GM21360 (cell line): ENCODE results near the gene SESTD1.
"Not testable (repeated sequence)": the region's sequence is repeated elsewhere in the genome, so short reads cannot be mapped to it uniquely, and the experiment has no call there.

Experiments
- ATAC-seq: cut with Tn5 transposase; IDR thresholded peaks from one replicate; pipeline ENCODE4 v1.9.1; 2021; ENCODE audit warnings: mild to moderate bottlenecking, moderate library complexity; ENCODE audit not compliant: unreplicated experiment

The SESTD1 gene

GRCh38 chr2:179239838-179240237 is 24.8 kb downstream of the SESTD1 start:
- no peak for ATAC-seq

- peak; percentile 65 for ATAC-seq
Measured at GRCh38 chr2:179239195-179239594, 25.4 kb downstream of the SESTD1 start.

DNA sequence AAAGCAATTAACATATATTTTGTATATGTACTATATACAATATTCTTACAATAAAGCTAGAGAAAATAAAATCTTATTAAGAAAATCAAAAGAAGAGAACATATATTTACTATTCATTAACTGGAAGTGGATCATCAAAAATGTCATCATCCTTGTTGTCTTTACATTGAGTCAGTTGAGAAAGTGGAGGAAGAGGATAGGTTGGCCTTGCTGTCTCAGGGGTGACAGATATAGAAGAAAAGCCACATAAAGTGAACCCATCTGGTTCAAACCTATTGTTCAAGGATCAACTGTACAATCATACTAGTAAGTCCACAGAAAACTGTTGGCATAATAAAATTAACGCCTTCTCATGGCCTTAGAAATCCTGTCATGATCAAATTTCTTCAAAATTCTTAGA is 26.6 kb downstream of the SESTD1 start:
- ATAC-seq, result no peak

DNA sequence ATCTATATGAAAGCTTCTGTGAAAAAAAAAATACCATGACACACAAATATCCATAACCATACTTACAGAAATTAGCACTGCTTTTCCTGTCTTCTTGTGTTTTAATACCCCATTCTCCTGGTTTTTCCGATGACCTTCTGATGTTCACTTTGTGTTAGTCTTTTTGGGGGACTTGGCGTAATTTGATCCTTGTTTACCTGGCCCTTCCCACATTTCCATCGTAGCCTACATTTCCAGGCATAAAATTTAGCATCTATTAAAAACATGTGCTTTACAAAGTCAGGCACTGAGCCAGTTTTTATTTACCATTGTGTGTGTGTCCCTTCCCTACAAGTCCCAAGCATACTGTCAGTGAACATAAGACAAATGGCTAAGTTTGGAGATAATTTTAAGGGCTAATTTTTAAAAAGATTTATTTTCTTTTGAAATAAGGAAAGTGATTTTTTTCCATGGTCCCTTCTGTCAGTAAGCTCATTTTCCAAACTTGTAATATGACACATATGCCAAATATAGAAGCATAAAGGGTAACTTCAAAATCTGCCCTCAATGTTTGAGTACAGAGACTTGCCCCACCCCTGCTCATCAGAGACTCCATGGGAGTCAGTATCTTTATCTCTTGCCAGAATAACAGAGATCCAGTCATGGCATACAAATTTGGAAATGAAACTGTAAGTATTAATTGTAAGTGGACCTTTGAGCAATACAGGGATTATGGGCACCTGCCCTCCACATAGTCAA is 27.3 kb downstream of the SESTD1 start:
- no peak for ATAC-seq

- ATAC-seq, result no peak
Measured at GRCh38 chr2:179235463-179236108, 29.0 kb downstream of the SESTD1 start.

- no peak for ATAC-seq
Measured at GRCh38 chr2:179234658-179235240, 29.9 kb downstream of the SESTD1 start.

DNA sequence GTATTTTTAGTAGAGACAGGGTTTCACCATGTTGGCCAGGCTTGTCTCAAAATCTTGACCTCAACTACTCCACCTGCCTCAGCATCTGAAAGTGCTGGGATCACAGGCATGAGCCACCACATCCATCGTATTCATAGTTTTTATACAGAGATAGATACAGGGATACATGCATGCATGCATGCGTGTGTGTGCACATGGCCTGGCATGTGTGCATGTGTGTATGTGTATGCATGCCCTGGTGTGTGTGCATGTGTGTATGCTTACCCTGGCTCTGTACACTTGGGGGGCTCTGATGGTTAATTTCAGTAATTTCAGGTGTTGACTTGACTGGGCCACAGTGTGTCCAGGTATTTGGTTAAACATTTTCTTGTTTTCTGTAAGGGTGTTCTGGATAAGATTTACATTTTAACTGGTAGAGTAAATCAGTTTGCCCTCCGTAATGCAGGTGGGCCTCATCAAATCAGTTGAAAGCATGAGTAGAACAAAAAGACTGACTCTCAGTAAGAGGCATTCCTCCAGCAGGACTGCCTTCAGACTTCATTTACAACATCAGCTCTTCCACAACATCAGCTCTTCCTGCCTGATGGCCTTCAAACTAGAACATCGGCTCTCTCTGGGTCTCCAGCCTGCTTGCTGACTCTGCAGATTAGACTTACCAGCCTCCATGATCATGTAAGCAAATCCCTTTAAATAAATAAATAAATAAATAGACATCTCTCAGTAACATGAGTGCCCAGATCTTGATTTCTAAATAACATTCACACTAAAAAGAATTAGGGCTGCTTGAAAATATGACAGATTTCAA is 30.8 kb downstream of the SESTD1 start:
- ATAC-seq, result no peak

- no peak for ATAC-seq
Measured at GRCh38 chr2:179233083-179233490, 31.5 kb downstream of the SESTD1 start.

GRCh38 chr2:179226961-179227259 is 37.7 kb downstream of the SESTD1 start:
- ATAC-seq, result no peak

DNA sequence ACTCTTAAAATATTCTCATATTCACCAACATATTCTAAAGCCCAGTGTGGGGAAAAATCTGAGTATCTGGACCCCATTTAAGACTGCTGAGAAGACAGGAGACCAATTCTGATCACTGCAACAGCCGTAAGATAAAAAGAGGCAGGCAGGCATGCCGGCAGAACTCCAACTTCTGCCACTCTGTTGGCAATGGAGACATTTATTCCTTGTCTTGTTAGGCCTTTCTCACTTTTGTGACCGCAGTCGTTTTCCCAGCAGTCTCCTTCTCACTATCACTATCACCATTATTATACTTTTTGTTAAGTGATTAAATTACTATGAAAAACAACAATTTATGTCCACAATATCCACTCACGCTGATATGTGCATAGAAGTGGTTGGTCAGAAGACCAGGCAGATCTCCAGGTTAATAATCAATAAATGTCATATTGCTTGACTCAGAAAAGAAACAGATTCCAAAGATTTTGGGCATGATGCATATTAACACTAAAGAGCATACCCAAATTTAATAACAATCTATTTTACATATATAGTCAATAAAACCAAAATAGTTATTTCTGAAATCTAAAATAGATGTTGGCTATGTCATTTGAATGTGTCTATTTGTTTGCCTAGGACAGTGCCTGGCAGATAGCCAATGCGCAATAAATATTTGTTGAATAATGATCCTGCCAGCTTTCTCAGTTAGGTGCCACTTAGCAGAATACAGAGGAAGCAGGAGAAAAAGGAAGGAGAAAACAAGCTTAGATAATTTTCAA is 38.2 kb downstream of the SESTD1 start:
- ATAC-seq, result no peak

GRCh38 chr2:179224361-179224760 is 40.3 kb downstream of the SESTD1 start:
- no peak for ATAC-seq

DNA sequence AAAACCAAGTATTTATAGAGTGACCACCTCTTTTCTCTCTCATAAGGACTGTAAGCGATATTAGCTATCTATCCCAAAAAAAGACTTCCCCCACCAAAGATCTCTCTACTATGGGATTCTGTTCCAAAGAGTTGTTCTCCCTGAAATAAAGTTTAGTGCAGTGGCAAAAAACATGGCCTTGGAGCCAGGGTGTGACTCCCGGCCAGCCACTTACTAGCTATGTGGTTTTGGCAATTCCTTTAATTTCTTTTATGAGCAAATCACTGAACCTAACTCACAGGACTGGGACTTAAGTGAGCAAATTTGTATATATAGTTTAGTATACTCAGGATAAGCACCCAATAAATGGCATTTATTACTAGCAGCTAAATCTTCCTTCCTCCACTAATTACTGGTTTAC is 42.6 kb downstream of the SESTD1 start:
- no peak for ATAC-seq

- peak; percentile 84 for ATAC-seq
Measured at GRCh38 chr2:179218848-179219594, 45.6 kb downstream of the SESTD1 start.

DNA sequence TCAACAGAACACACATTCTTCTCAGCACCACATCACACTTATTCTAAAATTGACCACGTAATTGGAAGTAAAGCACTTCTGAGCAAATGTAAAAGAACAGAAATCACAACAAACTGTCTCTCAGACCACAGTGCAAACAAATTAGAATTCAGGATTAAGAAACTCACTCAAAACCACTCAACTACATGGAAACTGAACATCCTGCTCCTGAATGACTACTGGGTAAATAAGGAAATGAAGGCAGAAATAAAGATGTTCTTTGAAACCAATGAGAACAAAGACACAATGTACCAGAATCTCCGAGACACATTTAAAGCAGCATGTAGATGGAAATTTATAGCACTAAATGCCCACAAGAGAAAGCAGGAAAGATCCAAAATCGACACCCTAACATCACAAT is 50.0 kb downstream of the SESTD1 start:
- not testable (repeated sequence) for ATAC-seq

DNA sequence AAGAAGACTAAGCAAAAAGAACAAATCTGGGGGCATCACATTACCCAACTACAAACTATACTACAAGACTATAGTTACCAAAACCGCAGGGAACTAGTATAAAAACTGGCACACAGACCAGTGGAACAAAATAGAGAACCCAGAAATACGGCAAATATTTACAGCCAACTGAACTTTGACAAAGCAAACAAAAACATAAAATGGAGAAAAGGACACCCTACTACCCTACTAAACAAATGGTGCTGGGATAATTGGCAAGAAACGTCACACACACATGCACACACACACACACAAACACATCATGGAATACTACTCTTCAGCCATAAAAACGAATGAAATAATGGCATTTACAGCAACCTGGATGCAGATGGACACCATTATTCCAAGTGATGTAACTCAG is 53.3 kb downstream of the SESTD1 start:
- no peak for ATAC-seq

DNA sequence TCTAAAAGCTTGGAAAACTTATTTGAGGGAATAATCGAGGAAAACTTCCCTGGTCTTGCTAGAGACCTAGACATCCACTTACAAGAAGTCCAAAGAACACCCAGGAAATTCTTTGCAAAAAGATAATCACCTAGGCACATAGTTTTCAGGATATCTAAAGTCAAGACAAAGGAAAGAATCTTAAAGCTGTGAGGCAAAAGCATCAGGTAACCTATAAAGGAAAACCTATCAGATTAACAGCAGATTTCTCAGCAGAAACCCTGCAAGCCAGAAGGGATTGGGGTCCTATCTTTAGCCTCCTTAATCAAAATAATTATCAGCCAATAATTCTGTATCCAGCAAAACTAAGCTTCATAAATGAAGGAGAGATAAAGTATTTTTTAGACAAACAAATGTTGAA is 56.4 kb downstream of the SESTD1 start:
- ATAC-seq, result not testable (repeated sequence)

- ATAC-seq, result no peak
Measured at GRCh38 chr2:179207047-179207446, 57.6 kb downstream of the SESTD1 start.

- ATAC-seq, result no peak
Measured at GRCh38 chr2:179201869-179202268, 62.8 kb downstream of the SESTD1 start.

DNA sequence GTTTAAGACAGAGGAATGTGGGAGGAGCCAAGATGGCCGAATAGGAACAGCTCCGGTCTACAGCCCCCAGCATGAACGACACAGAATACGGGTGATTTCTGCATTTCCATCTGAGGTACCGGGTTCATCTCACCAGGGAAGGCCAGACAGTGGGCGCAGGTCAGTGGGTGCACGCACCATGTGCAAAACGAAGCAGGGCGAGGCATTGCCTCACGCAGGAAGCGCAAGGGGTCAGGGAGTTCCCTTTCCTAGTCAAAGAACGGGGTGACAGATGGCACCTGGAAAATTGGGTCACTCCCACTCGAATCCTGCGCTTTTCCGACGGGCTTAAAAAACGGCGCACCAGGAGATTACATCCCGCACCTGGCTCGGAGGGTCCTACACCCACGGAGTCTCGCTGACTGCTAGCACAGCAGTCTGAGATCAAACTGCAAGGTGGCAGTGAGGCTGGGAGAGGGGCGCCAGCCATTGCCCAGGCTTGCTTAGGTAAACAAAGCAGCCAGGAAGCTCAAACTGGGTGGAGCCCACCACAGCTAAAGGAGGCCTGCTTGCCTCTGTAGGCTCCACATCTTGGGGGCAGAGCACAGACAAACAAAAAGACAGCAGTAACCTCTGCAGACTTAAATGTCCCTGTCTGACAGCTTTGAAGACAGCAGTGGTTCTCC is 68.6 kb downstream of the SESTD1 start:
- ATAC-seq, result not testable (repeated sequence)

DNA sequence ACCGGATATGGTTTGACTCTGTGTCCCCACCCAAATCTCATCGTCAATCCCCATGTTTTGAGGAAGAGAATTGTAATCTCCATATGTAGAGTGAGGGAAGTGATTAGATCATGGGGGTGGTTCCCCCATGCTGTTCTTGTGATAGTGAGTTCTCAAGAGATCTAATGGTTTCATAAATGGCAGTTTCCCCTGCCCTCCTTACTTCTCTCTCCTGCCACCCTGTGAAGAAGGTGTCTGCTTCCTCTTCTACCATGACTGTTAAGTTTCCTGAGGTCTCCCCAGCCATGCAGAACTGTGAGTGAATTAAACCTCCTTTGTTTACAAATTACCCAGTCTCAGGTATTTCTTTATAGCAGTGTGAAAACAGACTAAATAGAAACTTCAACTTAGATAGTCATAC is 69.5 kb downstream of the SESTD1 start:
- no peak for ATAC-seq
